ENCODE data around the gene NMT1. TPM values are rescaled to one million over a fixed set of nuclear protein-coding genes. Genes with fewer than 3 reads are reported as not detected.

The NMT1 gene
- total RNA-seq, 1 donor from 2014 or later, result 91.4 TPM

DNA sequence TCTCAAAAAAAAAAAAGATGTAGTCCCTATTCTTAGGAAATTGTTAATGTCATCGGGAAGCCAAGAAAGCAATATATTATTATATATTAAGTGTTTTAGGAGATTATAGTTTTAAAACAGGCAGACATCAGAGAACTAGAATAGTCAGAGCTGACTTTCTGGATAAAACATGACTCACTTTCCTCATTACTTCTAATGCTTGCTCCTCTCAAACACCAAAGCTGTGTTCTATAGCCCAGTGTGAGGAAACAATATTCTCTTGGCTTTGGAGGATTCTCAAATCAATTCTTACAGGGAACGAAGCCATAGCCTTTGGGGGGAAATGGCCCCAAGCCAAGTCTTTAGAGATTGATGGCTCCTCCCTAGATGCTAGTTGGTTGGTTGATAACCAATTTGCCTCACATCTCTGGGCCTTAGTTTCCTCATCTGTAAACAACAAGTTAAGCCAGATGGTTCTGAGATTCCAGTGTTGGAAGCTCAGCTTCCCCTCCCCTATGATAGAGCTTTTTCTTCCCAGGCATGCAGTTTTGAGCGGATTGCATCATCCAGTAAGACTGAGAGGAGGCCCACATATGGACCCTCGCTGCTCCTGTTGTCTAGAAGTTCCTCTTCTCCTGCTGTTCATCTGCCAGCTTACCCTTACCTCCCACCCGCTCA is 12.4 kb downstream of the NMT1 start:
- TF ChIP-seq CTCF (IDR thresholded peaks at IDR 0.05), result no peak
- Mint-ChIP-seq H3K27ac (ENCODE audit: unreplicated experiment) (peak overlapping the region; percentile 97), H3K36me3 (ENCODE audit: low read depth) (peaks cover 9% of the 10 kb centered on the region), H3K4me3 (ENCODE audit: unreplicated experiment) (no peak overlapping the region), H3K9me3 (ENCODE audit: low read depth) (no peaks in the 10 kb centered on the region), H3K27me3 (ENCODE audit: low read depth) (no peaks in the 10 kb centered on the region), H3K4me1 (ENCODE audit: low read depth) (peaks cover 22% of the 10 kb centered on the region)
- no peak for DNase-seq (ENCODE audit: low spot score)

DNA sequence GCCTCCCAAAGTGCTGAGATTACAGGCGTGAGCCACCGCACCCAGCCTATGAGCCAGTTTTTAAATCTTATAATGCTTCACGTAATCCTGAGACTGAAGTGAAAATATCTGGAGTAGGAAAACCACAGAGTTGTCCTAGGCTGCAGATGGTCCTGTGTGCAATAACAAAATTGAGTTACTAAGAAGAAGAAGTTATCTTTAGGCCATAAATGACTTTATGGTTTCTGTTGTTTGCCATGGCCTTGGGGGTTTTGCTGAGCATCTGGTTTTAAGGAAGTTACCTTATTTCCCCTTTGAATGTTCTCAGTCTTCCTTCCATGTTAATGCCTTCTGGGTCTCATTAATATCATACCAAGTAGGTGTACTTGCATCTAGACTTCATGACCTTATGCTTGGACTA is 16.5 kb downstream of the NMT1 start:
- Mint-ChIP-seq H3K4me1 (ENCODE audit: low read depth) (peaks cover 30% of the 10 kb centered on the region), H3K27me3 (ENCODE audit: low read depth) (no peaks in the 10 kb centered on the region), H3K9me3 (ENCODE audit: low read depth) (no peaks in the 10 kb centered on the region), H3K4me3 (ENCODE audit: unreplicated experiment) (no peak overlapping the region), H3K27ac (ENCODE audit: unreplicated experiment) (peak overlapping the region; percentile 10), H3K36me3 (ENCODE audit: low read depth) (peaks cover 15% of the 10 kb centered on the region)
- DNase-seq (ENCODE audit: low spot score), result no peak
- no peak for TF ChIP-seq CTCF (IDR thresholded peaks at IDR 0.05)

DNA sequence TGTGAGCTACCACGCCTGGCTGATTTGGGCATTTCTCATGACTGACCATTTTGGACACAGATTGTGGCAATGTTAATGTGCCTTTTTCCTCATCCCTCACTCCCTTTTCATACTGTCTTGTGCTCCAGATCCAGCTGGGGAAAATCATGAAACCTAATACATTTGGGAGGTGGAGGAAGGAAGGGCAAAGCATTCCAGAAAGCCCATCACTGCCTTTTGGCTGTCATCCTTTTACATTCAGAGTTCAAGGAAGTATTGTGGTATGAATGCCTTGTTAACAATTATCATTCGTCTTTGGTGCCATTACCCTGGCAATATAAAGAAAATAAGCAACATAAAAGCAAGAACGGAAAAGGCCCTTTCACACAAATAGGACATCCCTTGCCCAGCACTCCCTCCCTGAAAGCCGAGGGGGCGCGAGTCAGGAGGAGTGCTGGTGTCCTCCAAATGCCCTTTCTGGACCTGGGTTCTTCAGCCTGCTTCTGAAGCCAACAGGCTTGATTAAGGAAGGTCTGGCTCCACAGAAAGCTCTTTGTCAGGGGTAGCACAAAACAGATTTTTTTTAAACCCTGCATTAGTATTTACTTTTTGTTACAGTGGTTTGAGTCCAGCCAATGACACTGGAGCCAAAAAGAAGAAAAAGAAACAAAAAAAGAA is 20.1 kb downstream of the NMT1 start:
- no peaks in the 10 kb centered on the region for H3K9me3 Mint-ChIP-seq (ENCODE audit: low read depth)
- H3K27ac Mint-ChIP-seq (ENCODE audit: unreplicated experiment), result no peak overlapping the region
- H3K27me3 Mint-ChIP-seq (ENCODE audit: low read depth), result no peaks in the 10 kb centered on the region
- H3K4me1 Mint-ChIP-seq (ENCODE audit: low read depth), result peaks cover 14% of the 10 kb centered on the region
- TF ChIP-seq CTCF (IDR thresholded peaks at IDR 0.05), result no peak
- DNase-seq (ENCODE audit: low spot score), result no peak
- peaks cover 10% of the 10 kb centered on the region for H3K36me3 Mint-ChIP-seq (ENCODE audit: low read depth)
- no peak overlapping the region for H3K4me3 Mint-ChIP-seq (ENCODE audit: unreplicated experiment)

GRCh38 chr17:45086391-45086790 is 25.3 kb downstream of the NMT1 start:
- DNase-seq (ENCODE audit: low spot score), result no peak
- H3K27ac Mint-ChIP-seq (ENCODE audit: unreplicated experiment), result peak overlapping the region; percentile 86
- H3K4me1 Mint-ChIP-seq (ENCODE audit: low read depth), result peaks cover 40% of the 10 kb centered on the region
- peaks cover 23% of the 10 kb centered on the region for H3K36me3 Mint-ChIP-seq (ENCODE audit: low read depth)
- no peak overlapping the region for H3K4me3 Mint-ChIP-seq (ENCODE audit: unreplicated experiment)
- no peaks in the 10 kb centered on the region for H3K27me3 Mint-ChIP-seq (ENCODE audit: low read depth)
- no peaks in the 10 kb centered on the region for H3K9me3 Mint-ChIP-seq (ENCODE audit: low read depth)
- no peak for TF ChIP-seq CTCF (IDR thresholded peaks at IDR 0.05)

GRCh38 chr17:45086865-45087503 is 25.9 kb downstream of the NMT1 start:
- no peak for DNase-seq (ENCODE audit: low spot score)
- peaks cover 19% of the 10 kb centered on the region for H3K36me3 Mint-ChIP-seq (ENCODE audit: low read depth)
- no peaks in the 10 kb centered on the region for H3K9me3 Mint-ChIP-seq (ENCODE audit: low read depth)
- peak overlapping the region; percentile 86 for H3K27ac Mint-ChIP-seq (ENCODE audit: unreplicated experiment)
- no peaks in the 10 kb centered on the region for H3K27me3 Mint-ChIP-seq (ENCODE audit: low read depth)
- no peak for TF ChIP-seq CTCF (IDR thresholded peaks at IDR 0.05)
- peaks cover 45% of the 10 kb centered on the region for H3K4me1 Mint-ChIP-seq (ENCODE audit: low read depth)
- H3K4me3 Mint-ChIP-seq (ENCODE audit: unreplicated experiment), result no peak overlapping the region
